ENCODE measurements around the gene USP22.

- no peak for TF ChIP-seq CTCF (optimal IDR thresholded peaks at IDR 0.05 in 1 of 3, IDR thresholded peaks at IDR 0.05 in 1 of 3, conservative IDR thresholded peaks at IDR 0.05 in 1 of 3; ENCODE audit: extremely low read depth in 1 of 3, insufficient read depth in 2 of 3, low read length in 3 of 3)
- no peak for TF ChIP-seq EZH2 (IDR thresholded peaks at IDR 0.05; ENCODE audit: low read length)
Measured at GRCh38 chr17:20996724-20997615, 45.8 kb downstream of the USP22 start.

All from keratinocyte (primary cell).